SU-DHL-6 (cell line): Measurements from ENCODE around the gene RING1.

ENCODE experiments used
- H2AFZ ChIP-seq: fragments of 200-600 bp; sonication (generic); 2 replicates; pipeline ENCODE4 v1.6.1; 2014; ENCODE audit warnings: low read depth, mild to moderate bottlenecking, moderate library complexity, mixed read lengths, antibody characterized with exemption, low read length; ENCODE audit not compliant: severe bottlenecking
- H3F3A ChIP-seq: fragments of 200-600 bp; shearing (Covaris generic); 2 replicates; pipeline ENCODE4 v1.6.0; 2016; ENCODE audit warnings: antibody characterized with exemption, mild to moderate bottlenecking; ENCODE audit not compliant: insufficient read depth
- H3K27ac ChIP-seq: fragments of 200-600 bp; sonication (generic); 2 replicates; pipeline ENCODE4 v1.5.1; 2016; ENCODE audit warnings: low read depth, mild to moderate bottlenecking, low read length, moderate library complexity, mixed read lengths
- H3K27me3 ChIP-seq: fragments of 200-600 bp; sonication (generic), shearing (Covaris generic); 2 replicates; pipeline ENCODE4 v1.6.0; 2014; ENCODE audit warnings: mild to moderate bottlenecking, low read length
- H3K36me3 ChIP-seq: fragments of 200-600 bp; sonication (generic); 2 replicates; pipeline ENCODE4 v1.6.1; 2014; ENCODE audit warnings: mild to moderate bottlenecking, low read length, mixed read lengths
- H3K4me2 ChIP-seq: fragments of 300-600, 200-600 bp; shearing (Covaris generic), sonication (generic); 2 replicates; pipeline ENCODE4 v1.6.0; 2014; ENCODE audit warnings: low read length, low read depth, mild to moderate bottlenecking; ENCODE audit not compliant: poor library complexity, severe bottlenecking
- H3K4me3 ChIP-seq: fragments of 200-600 bp; sonication (generic); 2 replicates; pipeline ENCODE4 v1.5.1; 2014; ENCODE audit warnings: antibody characterized with exemption, low read length, mild to moderate bottlenecking, mixed read lengths; ENCODE audit not compliant: insufficient read depth, poor library complexity, severe bottlenecking
- H3K79me2 ChIP-seq: fragments of 200-600 bp; sonication (generic); 2 replicates; pipeline ENCODE4 v1.6.1; 2014; ENCODE audit warnings: mild to moderate bottlenecking, low read length, moderate library complexity; ENCODE audit not compliant: insufficient read depth
- H3K9ac ChIP-seq: fragments of 200-600 bp; sonication (generic); 2 replicates; pipeline ENCODE4 v1.7.0; 2014; ENCODE audit warnings: mild to moderate bottlenecking, low read length
- H3K9me2 ChIP-seq: fragments of 200-600 bp; sonication (generic); replicated peaks from 2 replicates; pipeline ENCODE4 v1.6.1; 2014; ENCODE audit warnings: low read length; ENCODE audit not compliant: insufficient read depth
- H3K9me3 ChIP-seq: fragments of 200-600 bp; sonication (generic); 2 replicates; pipeline ENCODE4 v1.6.1; 2014; ENCODE audit warnings: low read length, mixed read lengths; ENCODE audit not compliant: insufficient read depth
- H4K20me1 ChIP-seq: fragments of 200-600 bp; sonication (generic); 2 replicates; pipeline ENCODE4 v1.6.1; 2014; ENCODE audit warnings: low read depth, mild to moderate bottlenecking, antibody characterized with exemption, low read length, moderate library complexity, mixed read lengths
- CTCF ChIP-seq: fragments of 200-600 bp; sonication (generic); IDR thresholded peaks from one replicate; pipeline ENCODE4 v1.5.1; 2017; ENCODE audit warnings: antibody characterized with exemption, mild to moderate bottlenecking, low read length, moderate library complexity; ENCODE audit not compliant: insufficient read depth, poor library complexity, severe bottlenecking
- EZH2phosphoT487 ChIP-seq: fragments of 200-600 bp; sonication (generic), shearing (Covaris generic); conservative IDR thresholded peaks from 2 replicates; pipeline ENCODE4 v1.6.1; 2018; ENCODE audit warnings: mild to moderate bottlenecking, antibody characterized with exemption, low read length, moderate library complexity, mixed read lengths

Gene RING1

DNA sequence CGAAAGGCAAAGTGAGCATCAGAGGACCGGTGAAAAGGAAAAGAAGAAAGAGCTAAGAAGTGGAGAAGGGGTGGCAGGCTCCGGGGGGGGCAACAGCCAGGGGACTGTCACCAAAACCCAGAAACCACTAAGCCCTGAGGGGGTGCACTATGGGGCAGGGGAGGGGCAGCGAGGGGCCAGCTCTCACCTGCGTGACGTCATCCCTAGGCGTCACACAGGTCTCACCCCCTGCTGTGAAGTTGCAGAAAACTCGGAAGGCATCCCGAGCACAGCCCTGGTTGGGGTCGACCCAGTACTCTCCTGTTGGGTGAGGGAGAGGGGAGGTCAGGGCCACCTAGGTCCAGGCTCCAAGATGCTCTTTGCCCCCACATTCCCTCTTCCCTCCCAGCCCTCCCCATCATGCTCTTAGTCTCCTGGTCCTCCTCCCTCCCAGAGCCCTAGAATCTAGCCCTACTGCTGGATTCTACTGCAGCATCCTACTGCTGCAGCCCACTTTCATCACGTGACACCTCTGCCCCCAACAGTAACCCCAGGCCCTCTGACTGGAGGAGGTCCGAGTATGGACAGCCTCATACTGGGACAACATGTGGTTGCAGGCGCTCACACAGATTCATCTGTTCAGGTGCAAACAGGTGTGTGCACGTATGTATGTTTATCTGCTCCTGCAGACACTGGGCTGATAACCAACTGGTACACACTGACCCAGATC lies 43.5 kb upstream of the RING1 start:
- Histone ChIP-seq H3K9ac (no peak overlapping the region), H3K79me2 (no peaks in the 10 kb centered on the region), H2AFZ (no peak overlapping the region), H3K27ac (no peak overlapping the region), H3K36me3 (no peaks in the 10 kb centered on the region), H3K27me3 (no peaks in the 10 kb centered on the region), H3K9me2 (no peaks in the 10 kb centered on the region), H3K4me3 (no peak overlapping the region), H3K9me3 (no peaks in the 10 kb centered on the region), H3F3A (no peaks in the 10 kb centered on the region), H4K20me1 (no peaks in the 10 kb centered on the region), H3K4me2 (no peak overlapping the region)
- TF ChIP-seq EZH2phosphoT487 (no peak), CTCF (no peak)

DNA sequence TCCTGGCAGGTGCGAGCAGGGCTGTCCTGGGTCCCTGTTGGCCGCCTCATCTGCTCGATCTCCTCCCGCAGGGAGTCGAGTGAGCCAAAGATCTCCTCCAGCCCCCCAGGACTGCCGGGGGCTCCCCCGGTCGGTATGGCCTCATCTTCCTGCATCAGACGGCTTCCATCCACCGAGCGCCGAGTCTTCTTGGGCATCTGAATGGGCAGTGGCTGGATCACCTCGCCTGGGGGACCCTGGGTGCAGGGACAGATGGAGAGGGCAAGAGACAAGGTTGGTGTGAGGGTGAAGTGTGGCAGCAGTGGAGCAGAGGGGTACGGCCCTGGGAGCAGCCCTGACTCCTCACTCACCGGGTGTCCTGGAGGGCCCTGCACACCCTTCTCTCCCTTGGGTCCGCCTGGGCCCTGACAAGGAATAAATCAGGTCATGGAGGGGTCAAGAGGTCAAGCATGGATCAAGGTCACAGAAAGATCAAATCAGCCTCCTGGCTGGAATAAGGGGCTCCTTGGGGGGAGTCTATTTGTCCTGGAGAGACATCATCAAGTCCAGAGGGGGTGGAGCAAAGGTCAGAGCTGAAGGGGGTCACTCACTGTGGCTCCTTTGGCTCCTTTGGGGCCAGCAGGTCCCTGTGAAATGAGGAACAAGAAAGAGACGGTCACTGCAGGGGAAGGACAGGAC lies 42.6 kb upstream of the RING1 start:
- Histone ChIP-seq H3K36me3 (no peaks in the 10 kb centered on the region), H3K9ac (no peak overlapping the region), H3K79me2 (no peaks in the 10 kb centered on the region), H3K4me2 (no peak overlapping the region), H3K27me3 (no peaks in the 10 kb centered on the region), H3K27ac (no peak overlapping the region), H3K4me3 (no peak overlapping the region), H4K20me1 (no peaks in the 10 kb centered on the region), H3F3A (no peaks in the 10 kb centered on the region), H3K9me2 (no peaks in the 10 kb centered on the region), H2AFZ (no peak overlapping the region), H3K9me3 (no peaks in the 10 kb centered on the region)
- TF ChIP-seq CTCF (no peak), EZH2phosphoT487 (no peak)

DNA sequence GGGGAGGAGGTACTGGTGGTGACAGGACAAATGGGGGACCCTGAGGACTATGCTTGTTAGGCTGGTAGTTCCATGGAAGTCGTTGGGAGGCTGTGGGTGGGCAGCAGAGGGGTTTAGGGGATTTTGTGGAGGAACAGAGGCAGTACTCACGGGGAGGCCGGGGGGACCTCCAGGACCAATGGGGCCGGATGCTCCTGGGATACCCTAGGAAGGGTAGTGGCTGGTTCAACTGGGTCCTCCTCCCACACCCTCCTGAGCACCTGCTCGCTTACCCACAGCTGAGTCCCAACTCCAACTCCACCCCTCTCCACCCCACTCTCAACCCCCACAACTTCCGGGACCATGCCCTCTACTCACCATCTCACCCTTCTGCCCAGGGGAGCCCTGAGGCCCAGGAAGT lies 41.9 kb upstream of the RING1 start:
- Histone ChIP-seq H3K9me2 (no peaks in the 10 kb centered on the region), H3F3A (no peaks in the 10 kb centered on the region), H3K36me3 (no peaks in the 10 kb centered on the region), H3K9ac (no peak overlapping the region), H3K79me2 (no peaks in the 10 kb centered on the region), H2AFZ (no peak overlapping the region), H3K9me3 (no peaks in the 10 kb centered on the region), H3K4me3 (no peak overlapping the region), H4K20me1 (no peaks in the 10 kb centered on the region), H3K27me3 (no peaks in the 10 kb centered on the region), H3K27ac (no peak overlapping the region), H3K4me2 (no peak overlapping the region)
- TF ChIP-seq CTCF (no peak), EZH2phosphoT487 (no peak)
